ENCODE measurements around the gene SARS1. TPM values are rescaled to one million over a fixed set of nuclear protein-coding genes. Genes with fewer than 3 reads are reported as not detected.
"Not testable (repeated sequence)": the region's sequence is repeated elsewhere in the genome, so short reads cannot be mapped to it uniquely, and the experiment has no call there.

The SARS1 gene
- total RNA-seq, 1 donor from 2014 or later, result 178 TPM

DNA sequence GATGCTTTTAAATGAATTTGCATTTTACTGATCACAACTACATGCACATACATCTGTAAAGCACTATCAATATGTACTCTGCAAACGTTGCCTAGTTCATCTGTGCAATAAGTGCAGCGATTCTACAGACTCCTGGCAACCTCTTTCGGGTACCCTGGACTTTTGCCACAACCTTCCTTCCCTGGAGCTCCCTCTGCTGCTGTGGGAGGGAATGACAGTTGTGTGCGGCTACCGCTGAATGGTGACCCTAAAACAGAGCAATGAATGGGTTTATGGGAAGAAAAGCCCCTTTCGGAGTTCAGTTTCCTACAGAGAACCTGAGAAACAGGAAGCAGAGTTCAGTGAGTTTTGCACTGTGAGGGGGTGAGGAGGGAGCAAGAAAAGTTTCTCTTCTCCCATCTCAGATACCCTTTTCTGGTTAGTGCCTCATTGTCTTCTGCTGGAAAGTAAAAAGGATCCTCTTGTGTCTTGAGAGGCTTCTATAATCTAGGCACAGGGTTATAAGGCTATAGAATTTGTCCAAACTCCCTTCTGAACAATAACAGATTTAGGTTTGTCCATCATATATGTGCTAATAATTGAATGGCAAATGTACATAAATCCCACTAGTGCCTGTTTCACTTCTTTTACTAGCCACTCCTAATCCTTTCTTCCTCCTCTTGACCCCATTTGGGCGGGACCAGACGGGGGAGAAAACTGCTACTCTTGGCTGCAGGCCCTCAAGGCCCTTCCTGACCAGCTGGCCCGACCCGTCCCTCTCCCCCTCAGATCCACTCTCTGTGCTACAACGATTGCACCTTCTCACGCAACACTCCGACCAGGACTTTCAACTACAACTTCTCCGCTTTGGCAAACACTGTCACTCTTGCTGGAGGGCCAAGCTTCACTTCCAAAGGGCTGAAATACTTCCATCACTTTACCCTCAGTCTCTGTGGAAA lies 19.8 kb upstream of the SARS1 start:
- DNase-seq, result peak; percentile 53

- DNase-seq, result peak; percentile 99
Measured at GRCh38 chr1:109197158-109198042, 16.3 kb upstream of the SARS1 start.

DNA sequence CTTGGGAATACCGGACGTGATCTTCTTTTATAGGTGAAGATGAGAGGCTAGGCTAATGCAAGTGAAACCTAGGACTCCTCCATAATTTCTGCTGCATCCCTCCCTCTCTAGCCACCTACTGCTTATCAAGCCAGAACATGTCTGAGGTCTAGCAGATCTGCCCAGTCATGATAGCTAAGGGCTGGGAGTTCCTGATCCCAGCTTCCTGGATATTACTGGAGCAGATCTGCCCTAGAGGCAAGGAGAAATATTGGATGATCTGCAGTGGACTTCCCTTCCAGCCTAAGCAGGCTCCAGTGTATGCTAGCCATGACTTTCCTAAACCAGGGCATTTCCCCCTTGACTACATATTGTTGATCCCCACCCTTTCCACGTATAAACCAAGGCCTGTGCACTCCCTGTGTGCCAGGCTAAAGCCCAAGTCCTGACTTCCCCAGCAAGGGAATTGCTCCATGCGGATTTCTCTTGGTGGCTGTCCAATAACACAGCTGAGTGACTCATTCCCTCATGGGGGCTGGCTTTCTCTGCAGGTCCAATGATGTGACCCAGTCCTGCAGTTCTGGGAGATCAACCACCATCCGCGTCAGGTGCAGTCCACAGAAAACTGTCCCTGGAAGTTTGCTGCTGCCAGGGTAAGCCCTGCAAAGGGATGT lies 15.5 kb upstream of the SARS1 start:
- peak; percentile 79 for DNase-seq

DNA sequence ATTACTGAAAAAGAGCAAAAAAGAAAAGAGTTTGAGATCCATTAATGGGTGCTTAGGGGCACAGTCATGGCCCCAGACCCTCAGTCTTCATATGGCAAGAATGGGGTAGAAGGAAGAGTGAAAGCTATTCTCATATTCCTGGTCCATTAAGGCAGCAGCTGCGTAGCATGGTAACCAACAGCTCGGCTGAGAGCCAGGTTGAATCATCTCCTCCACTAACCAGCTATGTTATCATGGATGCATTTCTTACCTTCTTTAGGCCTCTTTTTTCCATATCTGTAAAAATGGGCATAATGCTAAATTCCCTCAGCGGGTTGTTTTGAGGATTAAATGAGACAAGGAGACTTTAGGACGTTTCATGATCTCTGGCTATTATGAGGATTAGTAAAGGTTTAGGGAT lies 15.0 kb upstream of the SARS1 start:
- no peak for DNase-seq

- DNase-seq, result no peak
Measured at GRCh38 chr1:109199710-109200109, 14.0 kb upstream of the SARS1 start.

- DNase-seq, result peak; percentile 79
Measured at GRCh38 chr1:109201123-109201703, 12.5 kb upstream of the SARS1 start.

GRCh38 chr1:109204484-109204883 lies 9.2 kb upstream of the SARS1 start:
- DNase-seq, result no peak

DNA sequence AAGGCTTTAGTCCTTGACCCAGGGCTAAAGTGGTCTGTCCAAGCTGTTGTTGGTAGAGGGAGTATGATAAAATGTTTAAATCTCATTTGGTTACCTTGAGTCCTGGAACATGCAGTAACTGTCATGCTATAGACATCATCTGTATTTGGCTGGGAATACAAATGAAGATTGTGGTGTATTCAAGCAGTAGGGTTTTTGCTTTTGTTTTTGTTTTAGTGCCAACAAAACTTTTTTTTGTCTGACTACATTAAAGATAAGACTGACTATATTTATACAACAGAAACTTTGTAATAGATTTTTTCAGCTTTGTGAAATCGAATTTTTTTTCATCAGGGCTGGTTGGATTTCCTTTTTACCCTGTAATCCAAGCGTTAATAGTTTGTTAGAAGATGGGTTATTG lies 7.4 kb upstream of the SARS1 start:
- DNase-seq, result no peak

DNA sequence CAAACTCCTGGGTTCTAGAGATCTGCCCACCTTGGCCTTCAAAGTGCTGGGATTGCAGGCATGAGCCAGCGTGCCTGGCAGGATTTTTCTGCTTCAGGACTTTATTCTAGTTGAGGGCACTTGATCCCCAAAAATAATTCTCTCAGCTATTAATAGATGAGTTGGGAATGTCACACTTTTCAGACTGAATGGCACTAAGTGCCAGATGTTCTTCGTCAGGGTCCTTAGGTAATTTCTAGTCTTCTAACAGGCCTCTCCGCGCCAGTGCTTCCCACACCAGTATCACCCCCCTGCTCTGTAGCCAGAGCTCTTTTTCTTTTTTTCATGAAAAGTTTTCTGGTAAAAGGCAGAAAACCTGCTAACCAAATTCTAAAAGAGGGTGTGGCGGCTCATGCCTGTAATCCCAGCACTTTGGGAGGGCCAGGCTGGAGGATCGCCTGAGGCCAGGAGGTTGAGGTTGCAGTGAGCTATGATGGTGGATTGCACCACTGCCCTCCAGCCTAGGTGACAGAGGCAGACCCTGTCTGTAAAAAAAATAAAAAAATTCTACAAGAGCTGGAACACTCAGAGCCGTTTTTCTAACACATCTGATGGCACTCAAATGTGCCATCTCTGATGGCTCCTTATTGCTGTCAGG lies 6.1 kb upstream of the SARS1 start:
- no peak for DNase-seq

DNA sequence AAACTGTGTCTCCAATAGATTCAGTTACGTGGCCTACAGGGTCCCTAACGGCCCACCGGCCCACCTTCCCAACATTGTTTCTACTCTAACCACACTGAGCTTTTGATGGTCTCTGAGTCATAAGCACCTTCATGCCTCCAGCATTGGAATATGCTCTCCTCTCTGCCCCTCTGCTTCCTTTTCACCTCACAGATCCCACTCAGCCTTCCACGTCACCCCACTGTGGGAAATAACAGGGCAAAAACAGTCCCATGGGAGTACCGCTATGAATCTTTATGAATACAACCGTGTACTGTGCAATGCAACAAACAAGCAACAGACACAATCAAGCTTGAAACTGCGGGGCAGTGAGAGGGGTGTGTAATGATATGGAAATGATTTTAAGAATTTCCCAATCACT lies 5.3 kb upstream of the SARS1 start:
- no peak for DNase-seq

DNA sequence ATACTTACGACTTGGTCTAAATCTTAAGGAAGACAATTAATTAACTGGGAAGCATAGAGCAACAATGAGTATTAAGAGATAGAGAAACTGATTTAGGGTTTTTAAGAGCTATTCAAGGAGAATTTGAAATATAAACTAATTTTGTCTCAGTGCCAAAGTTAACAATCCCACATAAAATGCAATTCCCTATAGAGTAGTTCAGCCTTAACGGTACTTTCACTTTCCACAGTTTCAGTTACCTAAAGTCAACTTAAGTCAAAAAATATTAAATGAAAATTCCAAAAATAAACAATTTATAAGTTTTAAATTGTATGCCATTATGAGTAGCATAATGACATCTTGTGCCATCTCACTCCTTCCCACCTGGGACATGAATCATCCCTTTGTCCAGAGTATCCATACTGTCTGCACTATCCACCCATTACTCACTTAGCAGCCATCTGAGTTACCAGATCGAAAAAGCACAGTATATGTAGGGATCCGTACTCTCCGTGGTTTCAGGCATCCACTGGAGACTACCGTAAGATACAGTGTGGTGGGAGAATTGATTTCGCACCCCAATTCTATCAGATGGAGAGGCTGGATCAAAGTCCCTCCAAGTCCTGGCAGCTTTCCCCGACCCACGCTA lies 4.8 kb upstream of the SARS1 start:
- DNase-seq, result no peak

DNA sequence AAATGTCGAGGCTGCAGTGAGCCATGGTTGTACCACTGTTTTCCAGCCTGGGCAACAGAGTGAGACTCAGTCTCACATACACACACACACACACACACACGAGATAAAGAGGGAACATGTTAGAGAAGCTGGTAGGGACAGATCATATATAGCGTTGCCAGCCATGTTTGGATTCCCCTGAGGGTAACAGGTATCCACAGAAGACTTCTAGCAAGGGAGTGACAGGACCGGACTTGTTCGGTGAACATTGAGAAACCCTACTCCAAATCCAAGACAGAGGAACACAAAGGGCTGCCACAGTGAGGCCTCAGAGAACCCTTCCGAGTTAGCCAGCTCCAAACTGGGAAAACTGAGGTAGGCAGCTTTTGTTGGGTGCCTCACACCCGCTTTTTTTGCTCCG lies 3.7 kb upstream of the SARS1 start:
- DNase-seq, result no peak

- no peak for DNase-seq
Measured at GRCh38 chr1:109213345-109213823, 334 bp upstream of the SARS1 start.

GRCh38 chr1:109214695-109215623 lies 1.2 kb downstream of the SARS1 start:
- peak; percentile 82 for DNase-seq

- DNase-seq, result no peak
Measured at GRCh38 chr1:109216662-109217061, 2.9 kb downstream of the SARS1 start.

- no peak for DNase-seq
Measured at GRCh38 chr1:109218516-109218915, 4.8 kb downstream of the SARS1 start.

- DNase-seq, result not testable (repeated sequence)
Measured at GRCh38 chr1:109221201-109221600, 7.5 kb downstream of the SARS1 start.

DNA sequence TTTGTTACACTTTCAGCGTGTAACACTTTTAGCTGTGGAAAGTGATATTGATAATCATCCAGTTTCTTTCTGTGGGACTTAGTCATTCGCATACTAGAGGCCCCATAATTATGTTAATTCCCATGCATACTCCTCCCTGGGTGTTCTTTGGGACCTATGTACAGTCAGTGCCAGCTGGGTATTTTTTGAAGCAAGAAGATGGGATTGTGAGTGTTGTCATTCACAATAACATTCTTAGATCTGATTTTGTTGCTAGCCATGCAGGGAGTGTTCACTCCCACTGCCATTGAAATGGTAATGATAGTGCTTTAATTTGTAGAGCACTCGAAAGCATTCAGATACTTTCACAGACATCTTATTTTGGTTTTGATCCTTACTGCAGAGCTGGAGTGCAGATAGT lies 11.6 kb downstream of the SARS1 start:
- no peak for DNase-seq

GRCh38 chr1:109225711-109226445 lies 12.2 kb downstream of the SARS1 start:
- DNase-seq, result no peak

DNA sequence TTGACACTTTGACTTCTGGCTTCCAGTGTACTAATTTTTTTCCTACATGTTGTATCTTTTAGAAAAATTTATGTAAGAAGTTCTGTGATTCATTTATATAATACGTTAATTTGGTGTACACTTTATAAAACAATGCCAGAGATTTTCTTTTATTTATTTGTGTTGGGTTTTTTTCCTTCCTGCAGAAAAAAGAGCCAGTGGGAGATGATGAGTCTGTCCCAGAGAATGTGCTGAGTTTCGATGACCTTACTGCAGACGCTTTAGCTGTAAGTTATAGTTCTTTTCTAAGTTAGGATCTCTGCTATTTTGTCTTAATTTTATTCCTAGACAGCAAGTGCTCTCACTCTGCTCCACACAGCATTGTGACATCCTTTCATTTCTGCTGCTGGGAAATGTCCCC lies 14.4 kb downstream of the SARS1 start:
- no peak for DNase-seq

Measured in dermis blood vessel endothelial cell (primary cell).